SKM-1 treated with dmso at 0.1 percent for 144 hours (cell line): Measurements from ENCODE around the gene IGFL1.
"Not testable (repeated sequence)": the region's sequence is repeated elsewhere in the genome, so short reads cannot be mapped to it uniquely, and the experiment has no call there.

Experiments
- DNase-seq: peaks from one replicate; lab custom pipeline; 2025; ENCODE audit not compliant: unreplicated experiment; lab: John Stamatoyannopoulos, UW

Gene IGFL1

DNA sequence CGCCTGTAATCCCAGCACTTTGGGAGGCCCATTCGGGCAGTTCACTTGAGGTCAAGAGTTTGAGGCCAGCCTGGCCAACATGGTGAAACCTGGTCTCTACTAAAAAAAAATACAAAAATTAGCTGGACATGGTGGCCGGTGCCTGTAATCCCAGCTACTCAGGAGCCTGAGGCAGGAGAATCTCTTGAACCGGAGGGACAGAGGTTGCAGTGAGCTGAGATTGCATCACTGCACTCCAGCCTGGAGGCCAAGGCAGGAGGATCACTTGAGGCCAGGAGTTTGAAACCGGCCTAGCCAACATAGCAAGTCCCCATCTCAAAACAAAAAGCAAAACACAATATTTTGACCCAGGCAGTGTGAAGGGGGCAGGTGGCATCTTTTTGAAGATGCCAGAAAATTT, 35.3 kb downstream of the IGFL1 start:
- not testable (repeated sequence) for DNase-seq

DNA sequence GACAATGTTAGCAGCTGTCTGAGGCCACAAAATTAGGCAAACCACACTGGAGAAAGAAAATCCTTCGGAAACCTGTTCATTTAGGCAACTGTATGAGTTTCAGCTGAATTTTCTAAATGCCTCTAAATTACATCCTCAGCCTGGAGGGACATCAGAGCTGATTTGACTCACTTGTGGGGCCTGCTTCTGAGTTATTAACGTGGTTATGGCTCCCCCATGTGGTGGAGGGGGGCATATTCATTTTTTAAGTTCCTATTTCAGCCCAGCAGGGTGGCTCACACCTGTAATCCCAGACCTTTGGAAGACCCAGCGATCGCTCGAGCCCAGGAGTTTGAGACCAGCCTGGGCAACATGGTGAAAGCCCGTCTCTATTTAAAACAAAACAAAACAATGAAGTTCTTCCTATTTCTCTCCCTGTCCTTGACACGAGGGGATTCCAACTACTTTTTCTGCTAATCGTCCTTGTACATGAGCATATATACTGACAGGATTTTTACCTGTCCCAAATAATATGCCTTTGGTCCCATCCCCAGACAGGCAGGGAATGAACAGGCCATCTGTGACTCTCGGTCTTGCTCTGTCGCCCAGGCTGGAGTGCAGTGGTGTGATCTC, 35.8 kb downstream of the IGFL1 start:
- DNase-seq: peak; percentile 12

DNA sequence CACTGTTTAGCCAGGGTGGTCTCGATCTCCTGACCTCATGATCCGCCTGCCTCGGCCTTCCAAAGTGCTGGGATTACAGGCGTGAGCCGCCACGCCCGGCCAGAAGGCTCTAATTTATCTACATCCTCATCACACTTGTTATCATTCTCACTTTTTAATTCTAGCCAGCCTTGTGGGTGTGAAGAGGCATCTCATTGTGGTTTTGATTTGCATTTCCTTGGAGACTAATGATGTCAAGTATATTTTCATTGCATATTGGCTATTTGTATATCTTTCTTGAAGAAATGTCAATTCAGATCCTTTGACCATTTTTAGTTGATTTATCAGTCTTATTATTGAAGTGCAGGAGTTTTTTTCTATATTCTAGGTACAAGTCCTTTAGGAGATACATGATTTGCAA, 39.6 kb downstream of the IGFL1 start:
- DNase-seq: no peak

DNA sequence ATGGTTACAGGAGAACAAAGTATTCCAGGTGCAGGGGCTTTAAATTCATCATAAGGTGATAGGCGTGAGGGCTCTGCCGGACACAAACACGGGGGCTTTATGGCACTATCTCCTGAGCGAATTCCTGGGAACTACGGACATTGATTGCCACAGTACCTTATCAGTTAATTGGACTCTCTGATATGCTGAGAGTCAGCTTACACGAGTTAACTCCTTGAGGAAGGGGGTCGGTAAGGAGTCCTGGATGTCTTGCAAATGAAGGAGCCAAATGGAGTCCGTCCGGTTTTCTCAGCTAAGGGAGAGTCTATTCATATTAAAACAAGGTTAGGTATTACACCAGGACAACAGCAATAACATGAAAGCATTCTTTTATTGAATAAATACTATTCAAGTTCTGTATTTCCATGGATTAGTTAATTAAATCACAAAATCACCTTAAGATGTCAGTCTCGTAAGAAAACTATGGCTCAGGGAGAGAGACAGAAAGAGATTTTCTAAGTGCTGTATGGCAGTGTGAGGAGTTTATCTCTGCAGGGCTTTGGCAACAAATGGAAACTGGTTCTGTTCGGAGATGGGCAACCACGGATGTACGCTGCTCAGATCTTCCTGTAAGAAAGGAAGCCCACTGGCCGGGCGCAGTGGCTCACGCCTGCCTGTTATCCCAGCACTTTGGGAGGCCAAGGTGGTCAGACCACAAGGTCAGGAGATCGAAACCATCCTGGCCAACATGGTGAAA, 41.1 kb downstream of the IGFL1 start:
- no peak for DNase-seq

DNA sequence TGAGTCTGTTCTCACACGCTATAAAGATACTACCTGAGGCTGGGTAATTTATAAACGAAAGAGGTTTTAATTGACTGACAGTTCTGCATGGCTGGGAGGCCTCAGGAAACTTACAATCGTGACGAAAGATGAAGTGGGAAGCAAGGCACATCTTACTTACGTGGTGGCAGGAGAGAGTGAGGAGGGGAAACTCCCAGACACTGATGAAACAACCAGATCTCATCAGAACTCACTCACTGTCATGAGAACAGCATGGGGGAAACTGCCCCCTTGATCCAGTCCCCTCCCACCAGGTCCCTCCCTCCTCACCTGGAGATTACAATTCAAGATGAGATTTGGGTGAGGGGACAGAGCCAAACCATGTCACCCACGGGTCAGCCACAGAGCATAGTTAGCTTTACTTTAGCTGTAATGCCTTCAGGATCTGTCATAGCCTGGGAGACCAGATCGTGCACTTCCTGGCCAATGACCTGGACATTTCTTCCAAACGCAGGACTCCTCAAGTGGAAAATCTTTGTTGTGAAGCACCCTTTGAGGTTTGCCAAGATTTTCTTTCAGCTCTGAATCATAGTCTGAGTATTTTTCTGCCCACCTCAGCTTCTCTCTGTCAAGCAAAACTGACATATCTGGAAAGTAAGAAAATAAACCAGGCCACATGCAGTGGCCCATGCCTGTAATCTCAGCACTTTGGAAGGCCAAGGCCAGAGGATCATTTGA, 42.1 kb downstream of the IGFL1 start:
- no peak for DNase-seq

DNA sequence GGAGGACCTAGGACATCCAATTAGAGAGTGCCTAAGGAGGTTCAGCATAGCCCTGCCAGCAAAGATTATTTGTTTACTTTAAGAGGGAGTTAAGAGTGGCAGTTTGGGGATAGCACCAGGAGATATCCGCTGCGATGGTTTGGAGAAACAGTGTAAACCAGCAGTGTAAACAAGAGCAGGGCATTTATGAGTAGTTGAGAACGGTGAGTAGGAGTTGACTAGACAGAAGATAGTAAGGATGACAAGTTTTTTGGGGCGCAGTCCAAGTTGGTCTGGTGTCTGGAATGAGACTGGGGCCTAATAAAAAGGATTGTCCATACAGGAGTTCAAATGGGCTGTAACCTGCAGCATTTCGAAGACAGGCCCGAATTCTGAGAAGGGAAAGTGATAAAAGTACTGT, 44.4 kb downstream of the IGFL1 start:
- DNase-seq: not testable (repeated sequence)

DNA sequence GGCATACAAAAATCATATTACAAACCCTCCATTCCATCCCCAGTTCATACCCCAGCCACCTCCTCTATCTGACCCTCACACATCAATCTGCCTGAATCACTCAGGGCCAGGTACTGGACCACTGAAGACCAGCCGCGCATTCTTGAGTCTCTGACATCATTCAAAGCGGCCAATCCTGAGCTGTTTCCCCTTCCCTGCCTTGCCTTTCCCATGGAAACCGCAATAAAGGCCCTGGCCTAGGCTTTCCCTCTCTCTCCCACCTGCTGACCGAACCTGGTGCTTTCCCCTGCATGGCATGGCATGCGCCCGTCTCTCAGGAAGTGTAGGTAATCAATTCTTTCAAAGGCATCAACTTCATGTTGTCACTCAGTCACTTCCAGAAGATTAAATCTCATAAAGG, 49.6 kb downstream of the IGFL1 start:
- no peak for DNase-seq
